Caco-2 (cell line): Measurements from ENCODE around the gene RALGAPA2. TPM values are rescaled to one million over a fixed set of nuclear protein-coding genes. Genes with fewer than 3 reads are reported as not detected.

Experiments used
- BruUV-seq: library from RNA; stranded (reverse); fragments of 400-500 nt; replicated peaks from 2 replicates; lab custom pipeline; 2021; lab: Mats Ljungman, UMichigan
- CTCF ChIA-PET: fragments of 300-600 bp; sonication (Branson Sonifier 250); formaldehyde crosslinking; loops from one replicate; lab custom pipeline; 2022; ENCODE audit warnings: antibody characterized with exemption; lab: Charles Lee
- POLR2A ChIA-PET: fragments of 300-600 bp; sonication (Branson Sonifier 250); formaldehyde crosslinking; loops from one replicate; lab custom pipeline; 2022; ENCODE audit warnings: antibody characterized with exemption; lab: Charles Lee
- DNase-seq, 2 experiments: peaks; one replicate each; pipeline versions ENCODE4 v3.0.0 to v3.0.0-alpha.2; 2020 to 2022
- H3K27me3 ChIP-seq: replicated peaks from 2 replicates; pipeline ENCODE4 v1.6.0; 2011; ENCODE audit warnings: low read length; ENCODE audit not compliant: control insufficient read depth, insufficient read depth
- H3K36me3 ChIP-seq: 2 replicates; pipeline ENCODE4 v1.5.1; 2011; ENCODE audit warnings: low read length; ENCODE audit not compliant: control insufficient read depth, insufficient read depth
- H3K4me1 ChIP-seq: fragments of 250-450 bp; sonication (Bioruptor Pico); 2 replicates; pipeline ENCODE4 v1.5.1; 2020; ENCODE audit warnings: mild to moderate bottlenecking
- H3K4me3 ChIP-seq: 2 replicates; pipeline ENCODE4 v1.5.1; 2011; ENCODE audit warnings: low read depth, mild to moderate bottlenecking, control low read depth, low read length
- H3K9me3 ChIP-seq: fragments of 250-450 bp; sonication (Bioruptor Pico); 2 replicates; pipeline ENCODE4 v1.5.1; 2020; ENCODE audit warnings: mild to moderate bottlenecking, moderate library complexity
- H3K27ac Mint-ChIP-seq: one replicate; pipeline ENCODE4 v1.8.0; 2022; ENCODE audit warnings: mixed read lengths; ENCODE audit not compliant: unreplicated experiment
- H3K27me3 Mint-ChIP-seq: one replicate; pipeline ENCODE4 v1.8.0; 2022; ENCODE audit warnings: mixed read lengths; ENCODE audit not compliant: insufficient read depth, unreplicated experiment
- H3K36me3 Mint-ChIP-seq: one replicate; pipeline ENCODE4 v1.8.0; 2022; ENCODE audit warnings: mild to moderate bottlenecking, mixed read lengths; ENCODE audit not compliant: insufficient read depth, unreplicated experiment
- H3K4me1 Mint-ChIP-seq: one replicate; pipeline ENCODE4 v1.8.0; 2022; ENCODE audit warnings: low read depth, mixed read lengths; ENCODE audit not compliant: unreplicated experiment
- H3K4me3 Mint-ChIP-seq: one replicate; pipeline ENCODE4 v1.8.0; 2022; ENCODE audit warnings: mild to moderate bottlenecking, moderate library complexity, mixed read lengths; ENCODE audit not compliant: unreplicated experiment
- H3K9me3 Mint-ChIP-seq: one replicate; pipeline ENCODE4 v1.8.0; 2022; ENCODE audit warnings: mixed read lengths; ENCODE audit not compliant: unreplicated experiment
- intact Hi-C: fragments of 100-400 bp; cut with micrococcal nuclease; formaldehyde crosslinking; loops from one replicate; pipeline ENCODE4 v1.10.0; 2022; ENCODE audit not compliant: unreplicated experiment
- total RNA-seq: library from RNA; stranded (reverse); gene quantifications from 2 replicates; pipeline ENCODE4 v1.2.3, GENCODE V29; 2022
- TF ChIP-seq, protein P1 (sequence below), 2 experiments: fragments of 200-600 bp in 1 of 2; IDR thresholded peaks; 1 replicate in 1 of 2; 2 replicates in 1 of 2; pipeline versions ENCODE4 v1.5.1 to v1.8.0; 2011 to 2022; ENCODE audit warnings: antibody characterized with exemption in 1 of 2, control low read depth in 1 of 2, inconsistent platforms in 1 of 2, low read depth in 1 of 2, low read length in 1 of 2, mild to moderate bottlenecking in 1 of 2, moderate library complexity in 1 of 2; ENCODE audit not compliant: insufficient read depth in 1 of 2, severe bottlenecking in 1 of 2, unreplicated experiment in 1 of 2

The RALGAPA2 gene
- total RNA-seq, 1 experiment from 2014 or later, result 17.3 TPM

GRCh38 chr20:20628314-20628713 is 84.1 kb downstream of the RALGAPA2 start:
- CTCF ChIA-PET, result no interaction called here
- no TSS peak for BruUV-seq
- H3K36me3 Mint-ChIP-seq, result peaks cover 10% of the 10 kb centered on the region
- peaks cover 5% of the 10 kb centered on the region; the same call in 1 of the 2 replicates for H3K36me3 ChIP-seq
- no peaks in the 10 kb centered on the region for H3K4me1 Mint-ChIP-seq
- DNase-seq, result no peak
- H3K4me3 ChIP-seq, result no peak overlapping the region
- H3K27me3 Mint-ChIP-seq, result no peaks in the 10 kb centered on the region
- no peaks in the 10 kb centered on the region for H3K9me3 ChIP-seq
- H3K27me3 ChIP-seq, result no peaks in the 10 kb centered on the region
- POLR2A ChIA-PET, result no interaction called here
- intact Hi-C loops, result no loop called here
- H3K4me1 ChIP-seq, result no peaks in the 10 kb centered on the region
- H3K27ac Mint-ChIP-seq, result no peak overlapping the region
- H3K4me3 Mint-ChIP-seq, result no peak overlapping the region
- H3K9me3 Mint-ChIP-seq, result no peaks in the 10 kb centered on the region
- TF ChIP-seq, protein P1, sequence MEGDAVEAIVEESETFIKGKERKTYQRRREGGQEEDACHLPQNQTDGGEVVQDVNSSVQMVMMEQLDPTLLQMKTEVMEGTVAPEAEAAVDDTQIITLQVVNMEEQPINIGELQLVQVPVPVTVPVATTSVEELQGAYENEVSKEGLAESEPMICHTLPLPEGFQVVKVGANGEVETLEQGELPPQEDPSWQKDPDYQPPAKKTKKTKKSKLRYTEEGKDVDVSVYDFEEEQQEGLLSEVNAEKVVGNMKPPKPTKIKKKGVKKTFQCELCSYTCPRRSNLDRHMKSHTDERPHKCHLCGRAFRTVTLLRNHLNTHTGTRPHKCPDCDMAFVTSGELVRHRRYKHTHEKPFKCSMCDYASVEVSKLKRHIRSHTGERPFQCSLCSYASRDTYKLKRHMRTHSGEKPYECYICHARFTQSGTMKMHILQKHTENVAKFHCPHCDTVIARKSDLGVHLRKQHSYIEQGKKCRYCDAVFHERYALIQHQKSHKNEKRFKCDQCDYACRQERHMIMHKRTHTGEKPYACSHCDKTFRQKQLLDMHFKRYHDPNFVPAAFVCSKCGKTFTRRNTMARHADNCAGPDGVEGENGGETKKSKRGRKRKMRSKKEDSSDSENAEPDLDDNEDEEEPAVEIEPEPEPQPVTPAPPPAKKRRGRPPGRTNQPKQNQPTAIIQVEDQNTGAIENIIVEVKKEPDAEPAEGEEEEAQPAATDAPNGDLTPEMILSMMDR (IDR thresholded peaks at IDR 0.05; ENCODE audit: insufficient read depth in 1 of 2, low read depth in 1 of 2, low read length in 1 of 2, severe bottlenecking in 1 of 2, unreplicated experiment in 1 of 2), result no peak

DNA sequence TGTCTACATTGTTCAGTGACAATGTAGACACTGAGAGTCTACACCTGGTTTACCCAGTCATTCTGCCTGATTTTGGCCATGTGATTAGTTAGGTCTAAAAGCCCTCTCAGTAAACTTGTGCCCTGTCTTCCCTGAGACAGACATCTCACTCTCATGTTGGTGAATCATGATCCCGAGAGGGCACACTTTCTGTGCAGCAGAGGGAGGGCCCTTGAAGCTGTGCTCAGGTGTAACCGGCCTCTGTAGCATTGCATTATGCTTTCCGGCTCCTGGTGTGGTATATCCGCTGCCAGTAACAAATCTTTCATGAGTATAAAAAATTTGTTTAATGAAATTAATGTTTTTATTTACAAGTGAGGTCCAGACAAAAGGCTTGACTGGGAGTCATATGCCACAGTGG is 85.0 kb downstream of the RALGAPA2 start:
- no peaks in the 10 kb centered on the region for H3K4me1 ChIP-seq
- H3K9me3 ChIP-seq, result no peaks in the 10 kb centered on the region
- H3K36me3 ChIP-seq, result peaks cover 5% of the 10 kb centered on the region; the same call in 1 of the 2 replicates
- intact Hi-C loops, result no loop called here
- Mint-ChIP-seq H3K36me3 (peaks cover 10% of the 10 kb centered on the region), H3K27ac (no peak overlapping the region), H3K4me1 (no peaks in the 10 kb centered on the region), H3K4me3 (no peak overlapping the region), H3K27me3 (no peaks in the 10 kb centered on the region), H3K9me3 (no peaks in the 10 kb centered on the region)
- TF ChIP-seq, protein P1 (IDR thresholded peaks at IDR 0.05; ENCODE audit: insufficient read depth in 1 of 2, low read depth in 1 of 2, low read length in 1 of 2, severe bottlenecking in 1 of 2, unreplicated experiment in 1 of 2), result no peak
- no TSS peak for BruUV-seq
- no peak for DNase-seq
- H3K27me3 ChIP-seq, result no peaks in the 10 kb centered on the region
- POLR2A ChIA-PET, result no interaction called here
- CTCF ChIA-PET, result no interaction called here
- no peak overlapping the region for H3K4me3 ChIP-seq

- Mint-ChIP-seq H3K36me3 (peaks cover 15% of the 10 kb centered on the region), H3K4me1 (no peaks in the 10 kb centered on the region), H3K27me3 (no peaks in the 10 kb centered on the region), H3K27ac (no peak overlapping the region), H3K4me3 (no peak overlapping the region), H3K9me3 (no peaks in the 10 kb centered on the region)
- no peaks in the 10 kb centered on the region for H3K9me3 ChIP-seq
- no peak for DNase-seq
- BruUV-seq, result no TSS peak
- POLR2A ChIA-PET, result no interaction called here
- CTCF ChIA-PET, result no interaction called here
- no peaks in the 10 kb centered on the region for H3K27me3 ChIP-seq
- TF ChIP-seq, protein P1 (IDR thresholded peaks at IDR 0.05; ENCODE audit: insufficient read depth in 1 of 2, low read depth in 1 of 2, low read length in 1 of 2, severe bottlenecking in 1 of 2, unreplicated experiment in 1 of 2), result no peak
- H3K36me3 ChIP-seq, result peaks cover 4% of the 10 kb centered on the region; the same call in 1 of the 2 replicates
- no peak overlapping the region for H3K4me3 ChIP-seq
- intact Hi-C loops, result no loop called here
- no peaks in the 10 kb centered on the region for H3K4me1 ChIP-seq
Observed at GRCh38 chr20:20624914-20625313, 87.5 kb downstream of the RALGAPA2 start.
